Transverse colon (tissue), 4 donors: ENCODE measurements around the gene FAHD1. TPM values are rescaled to one million over a fixed set of nuclear protein-coding genes. Genes with fewer than 3 reads are reported as not detected.

ENCODE experiments used
- DNase-seq: peaks from one replicate; pipeline ENCODE4 v3.0.0-alpha.2; 2019
- H3K27ac ChIP-seq, 4 donors: fragments of 200-600 bp; sonication (generic); 2 replicates each; pipeline ENCODE4 v1.5.1; 2016 to 2018; ENCODE audit warnings: inconsistent platforms in 4 of 4
- H3K27me3 ChIP-seq: fragments of 200-600 bp; sonication (generic); 2 replicates; pipeline ENCODE4 v1.5.1; 2017; ENCODE audit warnings: inconsistent platforms
- H3K36me3 ChIP-seq, 4 donors: fragments of 200-600 bp; sonication (generic); 2 replicates each; pipeline ENCODE4 v1.5.1; 2017 to 2019; ENCODE audit warnings: inconsistent platforms in 4 of 4
- H3K4me1 ChIP-seq, 4 donors: fragments of 200-600 bp; sonication (generic); 2 replicates each; pipeline ENCODE4 v1.5.1; 2017 to 2020; ENCODE audit warnings: inconsistent platforms in 4 of 4
- H3K4me3 ChIP-seq, 4 donors: fragments of 200-600 bp; sonication (generic); 1 replicate in 1 of 4; 2 replicates in 3 of 4; pipeline versions ENCODE4 v1.5.1 to v1.6.1; 2017 to 2019; ENCODE audit warnings: inconsistent platforms in 4 of 4
- H3K9me3 ChIP-seq, 2 donors: fragments of 200-600 bp; sonication (generic); 2 replicates each; pipeline ENCODE4 v1.5.1; 2017 to 2019; ENCODE audit warnings: inconsistent platforms in 2 of 2
- EP300 ChIP-seq: sonication (generic); formaldehyde crosslinking; IDR thresholded peaks from one replicate; pipeline ENCODE4 v1.6.1; 2017; ENCODE audit warnings: antibody characterized with exemption, low read depth
- POLR2A ChIP-seq: fragments of 450-650 bp; IDR thresholded peaks from one replicate; pipeline ENCODE4 v1.6.1; 2016; ENCODE audit warnings: antibody characterized with exemption, mild to moderate bottlenecking, moderate library complexity
- POLR2AphosphoS5 ChIP-seq, 3 donors: sonication (generic); formaldehyde crosslinking; IDR thresholded peaks; one replicate each; pipeline ENCODE4 v1.6.1; 2016; ENCODE audit warnings: antibody characterized with exemption in 3 of 3
- WGBS, 2 donors: methylation state at CpG; one replicate each; pipeline ENCODE4 v1.1.5; 2018; ENCODE audit warnings: low coverage in 1 of 2; 5-methylcytosine and 5-hydroxymethylcytosine counted together
- in situ Hi-C, 4 donors: fragments of 200-750 bp; cut with MboI; loops; one replicate each; pipeline versions ENCODE4 v1.15.0 to v1.15.1; 2017; ENCODE audit warnings: low sequenced_read_pairs in 3 of 4, low pct_ligation_motif_present in 1 of 4, low pct_unique_long_range_greater_than_20kb in 1 of 4
- intact Hi-C: fragments of 100-400 bp; cut with DNase I; formaldehyde crosslinking; loops from one replicate; pipeline ENCODE4 v1.15.1; 2023; ENCODE audit warnings: low total_unique reads
- total RNA-seq, 4 donors: library from RNA; depleted of rRNA; stranded (reverse); fragments of >200 nt; gene quantifications; one replicate each; pipeline ENCODE4 v1.1.0, GENCODE V29; 2016
- TF ChIP-seq, protein P1 (sequence below), 5 experiments: fragments of 200-600 bp in 3 of 5; fragments of 450-650 bp in 2 of 5; sonication (generic) in 3 of 5; IDR thresholded peaks; 1 replicate in 2 of 5; 2 replicates in 3 of 5; pipeline ENCODE4 v1.5.1; 2016 to 2017; ENCODE audit warnings: antibody characterized with exemption in 5 of 5, inconsistent platforms in 3 of 5, mild to moderate bottlenecking in 2 of 5, moderate library complexity in 1 of 5

Gene FAHD1
- total RNA-seq, 4 donors from 2014 or later = 88.0 to 149 (median 104) TPM

DNA sequence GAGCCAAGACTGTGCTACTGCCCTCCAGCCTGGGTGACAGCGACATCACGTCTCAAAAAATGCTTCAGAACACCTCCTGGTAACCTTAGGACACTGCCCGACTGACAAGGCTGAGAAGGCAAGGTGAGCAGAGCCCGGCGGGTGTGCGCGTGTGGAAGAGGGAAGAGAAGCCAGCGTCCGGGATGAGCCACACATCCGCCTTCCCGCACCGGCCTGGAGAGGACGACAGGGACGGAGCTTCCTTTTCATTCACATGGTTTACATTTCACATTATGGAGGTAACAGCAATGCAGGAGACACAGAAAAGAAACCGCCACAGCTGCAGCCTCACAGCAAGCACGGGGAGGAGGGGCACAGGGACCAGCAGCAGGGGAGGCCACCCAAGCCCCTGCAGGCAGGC lies 16.9 kb upstream of the FAHD1 start:
- intact Hi-C loops (no loop called here), in situ Hi-C loops (no loop called here)

DNA sequence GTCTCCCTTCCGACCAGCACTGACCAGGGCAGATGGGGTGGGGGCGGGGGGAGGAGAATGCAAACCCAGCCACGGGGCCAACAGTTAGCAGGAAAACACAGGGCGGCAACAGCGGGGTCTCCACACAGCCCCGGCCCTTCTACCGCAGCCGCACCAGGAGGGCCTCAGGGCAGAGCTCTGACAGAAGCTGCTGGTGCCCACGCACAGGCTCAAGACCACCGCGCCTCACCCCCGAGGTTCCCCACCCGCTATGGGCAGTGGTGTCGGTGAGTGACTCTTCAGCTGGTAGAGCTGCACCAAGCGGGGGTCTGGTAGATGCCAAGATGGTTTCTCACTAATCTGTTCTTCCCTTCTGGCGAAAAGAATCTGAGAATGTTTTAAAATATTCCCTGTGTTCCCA lies 16.5 kb upstream of the FAHD1 start:
- H3K36me3 ChIP-seq = peaks cover 0 to 25% (median 11%) of the 10 kb centered on the region in 4 donors
- WGBS, 2 donors = 90 to 97% methylated on average over 2 to 16 of the region's 16 CpGs
- H3K4me3 ChIP-seq = no peak overlapping the region
- no peaks in the 10 kb centered on the region for H3K9me3 ChIP-seq
- intact Hi-C loops (no loop called here), in situ Hi-C loops (no loop called here)
- no peak for DNase-seq
- no peak for TF ChIP-seq POLR2AphosphoS5 (IDR thresholded peaks at IDR 0.05)
- TF ChIP-seq, protein P1, sequence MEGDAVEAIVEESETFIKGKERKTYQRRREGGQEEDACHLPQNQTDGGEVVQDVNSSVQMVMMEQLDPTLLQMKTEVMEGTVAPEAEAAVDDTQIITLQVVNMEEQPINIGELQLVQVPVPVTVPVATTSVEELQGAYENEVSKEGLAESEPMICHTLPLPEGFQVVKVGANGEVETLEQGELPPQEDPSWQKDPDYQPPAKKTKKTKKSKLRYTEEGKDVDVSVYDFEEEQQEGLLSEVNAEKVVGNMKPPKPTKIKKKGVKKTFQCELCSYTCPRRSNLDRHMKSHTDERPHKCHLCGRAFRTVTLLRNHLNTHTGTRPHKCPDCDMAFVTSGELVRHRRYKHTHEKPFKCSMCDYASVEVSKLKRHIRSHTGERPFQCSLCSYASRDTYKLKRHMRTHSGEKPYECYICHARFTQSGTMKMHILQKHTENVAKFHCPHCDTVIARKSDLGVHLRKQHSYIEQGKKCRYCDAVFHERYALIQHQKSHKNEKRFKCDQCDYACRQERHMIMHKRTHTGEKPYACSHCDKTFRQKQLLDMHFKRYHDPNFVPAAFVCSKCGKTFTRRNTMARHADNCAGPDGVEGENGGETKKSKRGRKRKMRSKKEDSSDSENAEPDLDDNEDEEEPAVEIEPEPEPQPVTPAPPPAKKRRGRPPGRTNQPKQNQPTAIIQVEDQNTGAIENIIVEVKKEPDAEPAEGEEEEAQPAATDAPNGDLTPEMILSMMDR (IDR thresholded peaks at IDR 0.05) = no peak
- no peak for TF ChIP-seq POLR2A
- no peak for TF ChIP-seq EP300
- peaks cover 0 to 8% (median 6%) of the 10 kb centered on the region in 4 donors for H3K4me1 ChIP-seq
- H3K27me3 ChIP-seq = no peaks in the 10 kb centered on the region
- H3K27ac ChIP-seq = no peak overlapping the region

More for the DNA sequence above, 16.9 kb upstream of the FAHD1 start:
- no peak overlapping the region for H3K27ac ChIP-seq
- H3K27me3 ChIP-seq = no peaks in the 10 kb centered on the region
- TF ChIP-seq EP300 = no peak
- no peak for TF ChIP-seq POLR2A
- no peak for TF ChIP-seq POLR2AphosphoS5 (IDR thresholded peaks at IDR 0.05)
- TF ChIP-seq, protein P1 (IDR thresholded peaks at IDR 0.05) = no peak
- WGBS, 2 donors = 93 to 100% methylated on average over 3 to 16 of the region's 16 CpGs
- H3K9me3 ChIP-seq = no peaks in the 10 kb centered on the region
- peaks cover 0 to 8% (median 6%) of the 10 kb centered on the region in 4 donors for H3K4me1 ChIP-seq
- DNase-seq = no peak
- H3K4me3 ChIP-seq = no peak overlapping the region
- H3K36me3 ChIP-seq = peaks cover 0 to 25% (median 11%) of the 10 kb centered on the region in 4 donors

DNA sequence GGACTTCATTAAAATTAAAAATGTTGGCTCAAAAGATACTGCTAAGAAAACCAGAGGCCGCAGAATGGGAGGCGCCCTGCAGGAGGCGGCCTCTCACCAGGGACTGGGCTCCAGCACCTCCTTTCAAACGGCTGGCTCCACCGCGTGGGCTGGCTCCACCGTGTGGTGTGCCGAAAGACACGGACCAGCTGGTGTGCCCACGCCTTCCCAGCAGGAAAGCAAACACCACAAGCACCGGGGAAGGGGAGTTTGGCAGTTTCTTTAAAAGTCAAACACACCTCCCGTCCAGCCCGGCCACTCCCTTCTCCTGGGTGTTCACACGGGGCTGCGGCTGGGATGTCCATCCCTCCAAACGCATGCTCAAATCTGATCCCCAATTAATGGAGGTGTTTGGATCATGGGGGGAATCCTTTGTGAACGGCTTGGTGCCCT lies 14.3 kb upstream of the FAHD1 start:
- DNase-seq = peak; percentile 68
- peaks cover 0 to 28% (median 8%) of the 10 kb centered on the region in 4 donors for H3K36me3 ChIP-seq
- H3K4me3 ChIP-seq = no peak overlapping the region
- 27% methylated on average over 17 of the region's 17 CpGs; no CpG with 5 or more reads in 1 of the 2 donors for WGBS, 2 donors
- H3K9me3 ChIP-seq = no peaks in the 10 kb centered on the region
- peaks cover 0 to 8% (median 6%) of the 10 kb centered on the region in 4 donors for H3K4me1 ChIP-seq
- in situ Hi-C loops (no loop called here), intact Hi-C loops (loop anchor here (1.0 kb wide), 1 partner anchor 24 kb away; no protein-coding TSS in a partner anchor)
- H3K27me3 ChIP-seq = no peaks in the 10 kb centered on the region
- peak overlapping the region in 2 of 4 donors; percentile 21 to 22 for H3K27ac ChIP-seq
- TF ChIP-seq, protein P1 (IDR thresholded peaks at IDR 0.05) = peak; percentile 30 to 59 (median 46)
- TF ChIP-seq POLR2A = no peak

DNA sequence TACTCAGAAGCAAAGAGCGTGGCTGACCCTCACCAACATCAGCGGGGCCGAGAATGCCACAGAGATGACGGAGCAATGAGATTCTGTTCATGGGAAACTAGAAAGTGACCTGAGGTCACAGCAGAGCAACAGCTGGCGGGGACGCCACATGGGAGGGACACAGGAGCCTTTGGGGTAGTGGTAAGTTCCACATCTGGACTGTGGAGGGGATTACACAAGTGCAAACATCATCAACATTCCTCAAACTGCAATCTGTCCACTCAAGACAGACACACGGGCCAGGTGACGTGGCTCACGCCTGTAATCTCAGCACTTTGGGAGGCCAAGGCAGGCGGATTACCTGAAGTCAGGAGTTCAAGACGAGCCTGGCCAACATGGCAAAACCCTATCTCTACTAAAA lies 11.5 kb upstream of the FAHD1 start:
- Histone ChIP-seq H3K36me3 (peaks cover 0 to 18% (median 3%) of the 10 kb centered on the region in 4 donors), H3K4me3 (no peak overlapping the region)

More for the DNA sequence above, 11.5 kb upstream of the FAHD1 start:
- TF ChIP-seq POLR2AphosphoS5 (IDR thresholded peaks at IDR 0.05) = no peak
- Histone ChIP-seq H3K27ac (no peak overlapping the region), H3K9me3 (no peaks in the 10 kb centered on the region), H3K27me3 (no peaks in the 10 kb centered on the region), H3K4me1 (peaks cover 0 to 8% (median 6%) of the 10 kb centered on the region in 4 donors)
- 83 to 89% methylated on average over 10 to 11 of the region's 11 CpGs for WGBS, 2 donors
- DNase-seq = no peak
- in situ Hi-C loops (no loop called here), intact Hi-C loops (no loop called here)
